HepG2 (cell line): ENCODE data around the gene HIRA.

Source experiments
- CTCF ChIP-seq: sonication (generic); formaldehyde crosslinking; IDR thresholded peaks from 2 replicates; pipeline ENCODE4 v1.5.0; 2020; ENCODE audit warnings: mild to moderate bottlenecking, missing genetic modification reagents, moderate library complexity
- HNRNPK ChIP-seq: fragments of 200-400 bp; formaldehyde crosslinking; IDR thresholded peaks from 2 replicates; pipeline ENCODE4 v1.6.1; 2018; ENCODE audit warnings: low read length, low read depth, moderate library complexity, mild to moderate bottlenecking; ENCODE audit not compliant: poor library complexity, severe bottlenecking
- PHB2 ChIP-seq: fragments of 450-650 bp; IDR thresholded peaks from 2 replicates; pipeline ENCODE4 v1.6.1; 2018; ENCODE audit not compliant: partially characterized antibody
- RAD21 ChIP-seq: fragments of 450-650 bp; formaldehyde crosslinking; IDR thresholded peaks from 2 replicates; pipeline ENCODE4 v1.5.0; 2020; ENCODE audit warnings: mild to moderate bottlenecking
- SP1 ChIP-seq, 2 experiments: fragments of 450-650 bp in 1 of 2; sonication (generic) in 1 of 2; formaldehyde crosslinking in 1 of 2; IDR thresholded peaks; 2 replicates each; pipeline versions ENCODE4 v1.4.0 to v1.6.1; 2016 to 2020; ENCODE audit warnings: missing genetic modification reagents in 1 of 2
- THAP9 ChIP-seq: sonication (generic); formaldehyde crosslinking; IDR thresholded peaks from 2 replicates; pipeline ENCODE4; 2020; ENCODE audit warnings: missing genetic modification reagents, mild to moderate bottlenecking, borderline replicate concordance
- ZNF264 ChIP-seq: sonication (generic); formaldehyde crosslinking; IDR thresholded peaks from 2 replicates; pipeline ENCODE4 v1.4.0; 2020; ENCODE audit warnings: missing genetic modification reagents

GRCh38 chr22:19385221-19385906, 46.2 kb downstream of the HIRA start:
- TF ChIP-seq SP1 (IDR thresholded peaks at IDR 0.05) (no peak), SP1 (CRISPR knock-in tag; IDR thresholded peaks at IDR 0.05) (no peak), THAP9 (CRISPR knock-in tag) (no peak), HNRNPK (no peak), CTCF (CRISPR knock-in tag) (no peak), ZNF264 (CRISPR knock-in tag) (no peak), RAD21 (no peak), PHB2 (no peak)
